ENCODE data around the gene NLGN4X.

Gene NLGN4X

DNA sequence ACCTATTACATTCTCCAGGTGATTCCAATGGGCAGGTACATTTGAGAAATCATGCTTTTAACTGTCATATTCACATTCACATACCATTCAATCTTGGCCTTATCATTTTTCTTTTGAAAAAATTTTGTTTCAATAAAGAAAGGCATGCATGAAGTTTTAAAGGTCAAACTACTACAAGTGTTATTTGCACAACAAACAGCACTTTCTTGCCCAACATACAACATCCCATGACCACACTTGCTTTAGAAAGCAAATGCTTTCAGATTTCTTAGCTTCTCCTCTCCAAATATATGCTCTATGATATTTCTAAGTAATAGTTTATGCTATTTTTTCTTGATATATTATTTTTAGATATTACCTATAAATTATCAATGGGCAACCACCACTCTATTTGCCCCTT, 58.2 kb downstream of the NLGN4X start:
- no peaks in the 10 kb centered on the region for H3K36me3 ChIP-seq (ENCODE audit: insufficient read depth, low read length)
- no peak for TF ChIP-seq EZH2 (IDR thresholded peaks at IDR 0.05; ENCODE audit: borderline replicate concordance, low read length)
- TF ChIP-seq, protein P1, sequence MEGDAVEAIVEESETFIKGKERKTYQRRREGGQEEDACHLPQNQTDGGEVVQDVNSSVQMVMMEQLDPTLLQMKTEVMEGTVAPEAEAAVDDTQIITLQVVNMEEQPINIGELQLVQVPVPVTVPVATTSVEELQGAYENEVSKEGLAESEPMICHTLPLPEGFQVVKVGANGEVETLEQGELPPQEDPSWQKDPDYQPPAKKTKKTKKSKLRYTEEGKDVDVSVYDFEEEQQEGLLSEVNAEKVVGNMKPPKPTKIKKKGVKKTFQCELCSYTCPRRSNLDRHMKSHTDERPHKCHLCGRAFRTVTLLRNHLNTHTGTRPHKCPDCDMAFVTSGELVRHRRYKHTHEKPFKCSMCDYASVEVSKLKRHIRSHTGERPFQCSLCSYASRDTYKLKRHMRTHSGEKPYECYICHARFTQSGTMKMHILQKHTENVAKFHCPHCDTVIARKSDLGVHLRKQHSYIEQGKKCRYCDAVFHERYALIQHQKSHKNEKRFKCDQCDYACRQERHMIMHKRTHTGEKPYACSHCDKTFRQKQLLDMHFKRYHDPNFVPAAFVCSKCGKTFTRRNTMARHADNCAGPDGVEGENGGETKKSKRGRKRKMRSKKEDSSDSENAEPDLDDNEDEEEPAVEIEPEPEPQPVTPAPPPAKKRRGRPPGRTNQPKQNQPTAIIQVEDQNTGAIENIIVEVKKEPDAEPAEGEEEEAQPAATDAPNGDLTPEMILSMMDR (IDR thresholded peaks at IDR 0.05; ENCODE audit: low read length): no peak

GRCh38 chrX:6169407-6169806, 59.3 kb downstream of the NLGN4X start:
- no peaks in the 10 kb centered on the region for H3K9me3 ChIP-seq (ENCODE audit: low read length)
- H3K27me3 ChIP-seq (ENCODE audit: insufficient read depth, low read length): no peaks in the 10 kb centered on the region
- no peaks in the 10 kb centered on the region for H4K20me1 ChIP-seq (ENCODE audit: insufficient read depth, low read length)
- no peaks in the 10 kb centered on the region for H3K4me1 ChIP-seq (ENCODE audit: insufficient read depth, low read length, severe bottlenecking)
- H3K4me3 ChIP-seq (ENCODE audit: low read depth, low read length, poor library complexity, severe bottlenecking): no peak overlapping the region
- H3K36me3 ChIP-seq (ENCODE audit: insufficient read depth, low read length): no peaks in the 10 kb centered on the region
- no peaks in the 10 kb centered on the region for H3K9me2 ChIP-seq (ENCODE audit: low read depth, low read length)
- H3K27ac ChIP-seq (ENCODE audit: low read depth, low read length, poor library complexity, severe bottlenecking): no peak overlapping the region
- H3K79me2 ChIP-seq (ENCODE audit: insufficient read depth, low read length): no peaks in the 10 kb centered on the region
- no peak overlapping the region for H3K9ac ChIP-seq (ENCODE audit: low read length)
- H2AFZ ChIP-seq (ENCODE audit: low read length): no peak overlapping the region
- TF ChIP-seq EZH2 (IDR thresholded peaks at IDR 0.05; ENCODE audit: borderline replicate concordance, low read length): no peak
- TF ChIP-seq, protein P1 (IDR thresholded peaks at IDR 0.05; ENCODE audit: low read length): no peak
- H3F3A ChIP-seq (ENCODE audit: insufficient read depth, low read length): no peaks in the 10 kb centered on the region
- no peak overlapping the region for H3K4me2 ChIP-seq (ENCODE audit: low read length)

More for the DNA sequence above, 58.2 kb downstream of the NLGN4X start:
- no peaks in the 10 kb centered on the region for H3K79me2 ChIP-seq (ENCODE audit: insufficient read depth, low read length)
- no peak overlapping the region for H3K4me3 ChIP-seq (ENCODE audit: low read depth, low read length, poor library complexity, severe bottlenecking)
- H3K9ac ChIP-seq (ENCODE audit: low read length): no peak overlapping the region
- H3K9me3 ChIP-seq (ENCODE audit: low read length): no peaks in the 10 kb centered on the region
- no peaks in the 10 kb centered on the region for H3K27me3 ChIP-seq (ENCODE audit: insufficient read depth, low read length)
- no peaks in the 10 kb centered on the region for H3K4me1 ChIP-seq (ENCODE audit: insufficient read depth, low read length, severe bottlenecking)
- no peak overlapping the region for H3K27ac ChIP-seq (ENCODE audit: low read depth, low read length, poor library complexity, severe bottlenecking)
- no peak overlapping the region for H3K4me2 ChIP-seq (ENCODE audit: low read length)
- H2AFZ ChIP-seq (ENCODE audit: low read length): no peak overlapping the region
- no peaks in the 10 kb centered on the region for H3F3A ChIP-seq (ENCODE audit: insufficient read depth, low read length)
- no peaks in the 10 kb centered on the region for H3K9me2 ChIP-seq (ENCODE audit: low read depth, low read length)
- no peaks in the 10 kb centered on the region for H4K20me1 ChIP-seq (ENCODE audit: insufficient read depth, low read length)

GRCh38 chrX:6163721-6164120, 64.9 kb downstream of the NLGN4X start:
- Histone ChIP-seq H3K4me1 (ENCODE audit: insufficient read depth, low read length, severe bottlenecking) (no peaks in the 10 kb centered on the region), H2AFZ (ENCODE audit: low read length) (no peak overlapping the region), H3K9me2 (ENCODE audit: low read depth, low read length) (no peaks in the 10 kb centered on the region), H3K4me3 (ENCODE audit: low read depth, low read length, poor library complexity, severe bottlenecking) (no peak overlapping the region), H3K9ac (ENCODE audit: low read length) (no peak overlapping the region), H3K79me2 (ENCODE audit: insufficient read depth, low read length) (no peaks in the 10 kb centered on the region), H3K36me3 (ENCODE audit: insufficient read depth, low read length) (no peaks in the 10 kb centered on the region), H3K9me3 (ENCODE audit: low read length) (no peaks in the 10 kb centered on the region), H3K4me2 (ENCODE audit: low read length) (no peak overlapping the region), H3K27me3 (ENCODE audit: insufficient read depth, low read length) (no peaks in the 10 kb centered on the region), H3K27ac (ENCODE audit: low read depth, low read length, poor library complexity, severe bottlenecking) (no peak overlapping the region), H4K20me1 (ENCODE audit: insufficient read depth, low read length) (no peaks in the 10 kb centered on the region), H3F3A (ENCODE audit: insufficient read depth, low read length) (no peaks in the 10 kb centered on the region)
- TF ChIP-seq EZH2 (IDR thresholded peaks at IDR 0.05; ENCODE audit: borderline replicate concordance, low read length): no peak
- TF ChIP-seq, protein P1 (IDR thresholded peaks at IDR 0.05; ENCODE audit: low read length): no peak

All from OCI-LY1 (cell line).